GM18526 (cell line): ENCODE results near the gene GNL3L.

Experiments
- POLR2A ChIP-seq: IDR thresholded peaks from 3 replicates; pipeline ENCODE4 v1.6.1; 2011; ENCODE audit not compliant: insufficient read length; ENCODE audit errors: extremely low read depth

The GNL3L gene, protein sequence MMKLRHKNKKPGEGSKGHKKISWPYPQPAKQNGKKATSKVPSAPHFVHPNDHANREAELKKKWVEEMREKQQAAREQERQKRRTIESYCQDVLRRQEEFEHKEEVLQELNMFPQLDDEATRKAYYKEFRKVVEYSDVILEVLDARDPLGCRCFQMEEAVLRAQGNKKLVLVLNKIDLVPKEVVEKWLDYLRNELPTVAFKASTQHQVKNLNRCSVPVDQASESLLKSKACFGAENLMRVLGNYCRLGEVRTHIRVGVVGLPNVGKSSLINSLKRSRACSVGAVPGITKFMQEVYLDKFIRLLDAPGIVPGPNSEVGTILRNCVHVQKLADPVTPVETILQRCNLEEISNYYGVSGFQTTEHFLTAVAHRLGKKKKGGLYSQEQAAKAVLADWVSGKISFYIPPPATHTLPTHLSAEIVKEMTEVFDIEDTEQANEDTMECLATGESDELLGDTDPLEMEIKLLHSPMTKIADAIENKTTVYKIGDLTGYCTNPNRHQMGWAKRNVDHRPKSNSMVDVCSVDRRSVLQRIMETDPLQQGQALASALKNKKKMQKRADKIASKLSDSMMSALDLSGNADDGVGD

GRCh38 chrX:54529552-54530356, at the start of gene GNL3L:
GNL3L (plus strand) TSS chrX:54530219; CDS start chrX:54532567, 2,348 bp downstream.
- peak; percentile 45 for TF ChIP-seq POLR2A

DNA sequence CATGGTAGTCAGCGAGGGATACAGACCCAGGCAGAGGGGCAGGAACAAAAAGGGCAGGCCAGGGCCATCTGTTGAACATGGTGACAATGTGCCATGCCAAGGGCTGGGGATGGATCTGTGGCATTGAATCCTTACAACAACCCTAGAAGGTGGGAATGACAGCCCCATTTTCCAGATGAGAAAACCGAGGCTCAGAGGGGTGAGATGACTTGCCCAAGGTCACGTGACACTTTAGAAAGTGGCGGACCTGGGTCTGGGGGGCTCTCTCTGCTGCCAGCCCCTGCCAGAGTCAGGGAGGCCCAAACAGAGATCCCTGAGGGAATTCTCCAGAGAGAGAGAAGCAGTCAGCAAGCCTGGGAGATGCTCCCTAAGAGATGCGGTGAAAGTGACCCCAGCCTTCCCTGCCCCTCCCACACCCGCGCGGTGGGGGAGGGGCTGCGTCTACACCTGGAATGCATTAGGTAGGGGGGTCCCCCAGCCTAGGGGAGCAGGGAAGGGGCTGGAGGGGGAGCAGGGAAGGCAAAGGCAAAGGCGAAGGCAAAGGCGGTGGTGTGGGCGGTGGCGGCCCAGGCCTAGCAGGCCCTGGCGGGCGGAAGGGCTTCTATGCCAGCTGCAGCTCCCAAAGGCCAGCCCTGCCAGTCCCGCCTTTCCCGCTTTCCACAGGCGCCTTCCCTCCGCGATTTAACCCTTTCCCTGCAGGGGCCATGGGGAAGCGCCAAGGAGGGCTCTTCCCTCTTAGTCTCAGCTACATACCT, 47.0 kb upstream of the GNL3L start:
- no peak for TF ChIP-seq POLR2A

GRCh38 chrX:54483946-54484345, 46.1 kb upstream of the GNL3L start:
- TF ChIP-seq POLR2A, result no peak

DNA sequence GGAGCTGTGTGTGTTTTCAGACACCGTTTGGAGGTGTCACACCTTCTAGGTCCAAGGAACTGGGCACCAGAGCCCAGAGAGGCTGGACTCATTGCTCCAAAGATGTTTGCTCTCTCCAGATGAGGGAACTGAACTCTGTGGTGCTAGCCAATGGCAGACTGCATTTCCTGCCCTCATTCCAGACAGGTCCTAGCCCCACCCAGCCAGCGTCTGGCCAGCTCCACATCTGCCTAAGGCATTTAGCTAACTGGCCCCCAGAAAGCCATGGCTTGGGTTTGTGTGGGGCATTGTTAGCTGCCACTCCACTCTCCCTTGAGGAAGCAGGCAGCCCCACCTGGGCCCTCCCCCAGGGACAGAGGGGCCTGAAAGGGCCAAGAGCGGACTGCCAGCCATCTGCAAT, 45.4 kb upstream of the GNL3L start:
- no peak for TF ChIP-seq POLR2A

GRCh38 chrX:54492340-54492739, 37.7 kb upstream of the GNL3L start:
- no peak for TF ChIP-seq POLR2A

- TF ChIP-seq POLR2A, result no peak
These were observed 35.6 kb upstream of the GNL3L start for GRCh38 chrX:54494166-54494988.

DNA sequence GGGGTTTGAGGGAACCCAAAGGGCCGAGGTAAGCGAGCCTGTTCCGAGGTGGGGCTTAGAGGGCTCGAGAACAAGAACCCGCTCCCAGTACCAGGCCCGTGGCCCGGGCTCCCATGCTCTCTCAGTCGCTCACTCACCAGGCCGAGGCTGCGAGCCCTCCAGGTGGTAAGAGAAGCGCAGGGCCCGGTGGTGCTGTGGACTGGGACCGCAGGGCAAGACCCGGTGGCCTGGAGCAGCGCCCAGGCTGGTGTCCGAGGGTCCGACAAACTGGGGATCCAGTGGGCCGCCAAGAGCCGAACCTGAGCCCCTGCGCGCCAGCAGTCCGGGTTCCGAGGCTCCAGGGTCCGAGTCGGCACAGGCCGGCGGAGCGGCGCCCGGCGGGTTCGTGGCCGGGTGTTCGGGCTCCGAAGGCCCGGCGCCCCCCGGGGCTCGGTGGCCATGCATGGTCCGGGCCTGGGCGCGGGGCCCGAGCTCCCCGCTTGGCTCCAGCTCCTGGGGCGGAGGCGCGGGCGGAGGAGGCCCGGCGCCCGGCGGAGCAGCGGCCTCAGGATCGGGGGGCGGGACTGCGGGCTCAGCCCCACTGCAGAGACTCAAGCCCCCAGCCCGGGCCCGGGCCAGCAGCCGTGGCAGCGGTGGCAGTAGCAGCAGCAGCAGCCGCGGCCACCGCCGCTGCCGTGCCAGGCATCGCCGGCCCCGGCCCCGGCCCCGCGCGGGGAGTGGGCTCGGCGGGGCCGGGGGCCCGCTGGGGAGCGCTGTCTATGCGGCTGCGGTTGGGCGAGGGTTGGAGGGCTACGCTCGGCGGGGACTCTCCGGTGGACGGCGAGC, 34.8 kb upstream of the GNL3L start:
- no peak for TF ChIP-seq POLR2A

DNA sequence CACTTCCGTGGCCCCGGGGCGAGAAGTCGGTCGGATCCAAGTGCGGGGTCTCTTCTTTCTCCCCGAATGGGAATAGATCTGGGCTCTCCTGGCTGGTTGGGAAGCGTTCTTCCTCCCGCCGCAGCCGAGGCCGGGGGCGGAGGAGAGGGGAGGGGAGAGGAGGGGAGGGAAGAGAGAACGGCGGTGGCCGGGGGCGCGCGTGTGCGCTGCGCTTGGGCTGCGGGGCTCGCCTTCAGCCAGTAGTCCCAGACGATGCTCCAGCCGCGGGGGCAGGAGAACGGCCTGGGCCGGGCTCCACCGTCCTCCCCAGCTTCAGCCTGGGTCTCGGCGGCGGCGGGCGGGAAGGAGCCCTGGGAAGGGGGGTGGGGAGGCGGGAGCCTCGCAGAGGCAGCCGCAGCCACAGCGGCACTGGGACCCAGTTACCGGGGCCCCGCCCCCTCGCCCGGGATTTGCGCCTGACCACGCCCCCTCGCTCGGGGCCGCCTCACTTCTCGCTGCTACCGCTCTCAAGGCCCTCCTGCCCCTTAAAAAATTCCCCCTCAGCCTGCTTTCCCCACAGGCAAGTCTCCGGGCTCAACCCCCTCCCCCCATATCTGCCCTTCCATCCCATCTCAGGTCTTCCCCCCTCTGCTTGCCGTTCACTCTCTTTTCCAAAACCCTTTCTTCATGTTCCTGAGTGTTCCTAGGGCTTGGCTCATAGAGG, 34.1 kb upstream of the GNL3L start, which contains the start of gene FGD1:
Gene FGD1 (minus strand): TSS at position 421 of the 703 bp plus-strand sequence. CDS start 802 bp downstream, outside the sequence.
- no peak for TF ChIP-seq POLR2A

GRCh38 chrX:54496517-54496852, 33.5 kb upstream of the GNL3L start:
- TF ChIP-seq POLR2A, result no peak

GRCh38 chrX:54496936-54497335, 33.1 kb upstream of the GNL3L start:
- TF ChIP-seq POLR2A, result no peak

DNA sequence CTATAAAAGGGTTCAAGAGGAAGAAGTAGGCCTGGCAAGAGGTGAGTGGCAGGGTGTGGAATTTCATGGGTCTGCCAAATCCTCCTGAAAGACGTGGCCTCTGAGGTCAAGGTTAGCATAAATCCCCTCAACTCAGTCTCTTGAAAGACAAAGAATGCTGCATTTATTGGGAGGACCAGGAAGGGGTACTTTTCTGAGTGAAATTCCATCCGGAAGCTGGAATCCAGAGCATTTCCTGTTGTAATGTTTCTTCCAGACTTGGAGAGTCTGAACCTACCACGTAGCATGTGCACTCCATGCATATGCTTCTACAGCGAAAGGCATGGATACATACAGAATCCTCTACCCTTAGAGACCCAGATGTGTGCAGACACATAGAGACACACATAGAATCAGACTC, 20.6 kb upstream of the GNL3L start:
- no peak for TF ChIP-seq POLR2A

- no peak for TF ChIP-seq POLR2A
These were observed 868 bp upstream of the GNL3L start for GRCh38 chrX:54529151-54529550.

DNA sequence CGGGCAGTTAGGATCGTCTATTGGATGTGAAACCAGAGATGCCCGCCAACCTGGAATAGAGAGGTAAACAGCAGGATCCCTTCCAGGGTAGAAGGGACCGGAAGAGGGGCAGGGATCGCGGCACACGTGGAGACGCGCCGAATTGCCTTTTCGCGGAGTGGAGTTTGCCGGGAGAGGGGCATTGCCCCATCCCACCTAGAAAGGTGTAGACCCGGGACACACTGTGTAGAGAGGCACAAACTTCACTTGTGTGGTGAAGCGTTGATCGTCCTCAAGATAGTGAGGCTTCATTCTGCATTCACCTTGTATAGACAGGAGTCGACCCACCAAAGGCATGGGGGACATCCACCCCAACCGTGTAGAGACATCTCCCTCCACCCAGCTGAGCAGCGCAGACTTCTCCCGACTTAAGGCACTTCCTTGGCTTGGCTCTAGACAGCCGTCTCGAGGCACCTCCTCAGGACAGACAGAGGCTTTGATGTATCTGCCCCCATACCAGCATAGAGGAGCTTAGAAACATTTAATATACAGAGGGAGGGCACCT, 410 bp downstream of the GNL3L start:
- no peak for TF ChIP-seq POLR2A
